Brain microvascular endothelial cell (primary cell): Measurements from ENCODE around the gene SERBP1.

Source experiments
- DNase-seq: peaks from one replicate; pipeline ENCODE4 v3.0.0-alpha.2; 2020
- H3K27ac ChIP-seq: fragments of 250-450 bp; sonication (Bioruptor Pico); 2 replicates; pipeline ENCODE4 v1.5.1; 2020; ENCODE audit warnings: mild to moderate bottlenecking, moderate library complexity
- H3K27me3 ChIP-seq: fragments of 250-450 bp; sonication (Bioruptor Pico); replicated peaks from 2 replicates; pipeline ENCODE4 v1.5.1; 2020; ENCODE audit warnings: mild to moderate bottlenecking
- H3K36me3 ChIP-seq: fragments of 250-450 bp; sonication (Bioruptor Pico); replicated peaks from 2 replicates; pipeline ENCODE4 v1.5.1; 2020; ENCODE audit warnings: mild to moderate bottlenecking
- H3K4me3 ChIP-seq: 2 replicates; pipeline ENCODE4 v1.5.1; 2011; ENCODE audit warnings: low read depth, mild to moderate bottlenecking, control low read depth, low read length, moderate library complexity
- in situ Hi-C: cut with HindIII; loops from 2 replicates; pipeline ENCODE4 v1.10.0; 2017; ENCODE audit warnings: low sequenced_read_pairs, low pct_ligation_motif_present
- TF ChIP-seq, protein P1 (sequence below): IDR thresholded peaks from 2 replicates; pipeline ENCODE4 v1.5.1; 2011; ENCODE audit warnings: low read depth, mild to moderate bottlenecking, moderate library complexity, low read length, control low read depth, inconsistent platforms; ENCODE audit errors: missing control alignments

SERBP1 gene

GRCh38 chr1:67372136-67372535 lies 58.1 kb downstream of the SERBP1 start:
- Histone ChIP-seq H3K36me3 (no peaks in the 10 kb centered on the region), H3K27me3 (no peaks in the 10 kb centered on the region), H3K4me3 (no peak overlapping the region), H3K27ac (no peak overlapping the region)
- TF ChIP-seq, protein P1, sequence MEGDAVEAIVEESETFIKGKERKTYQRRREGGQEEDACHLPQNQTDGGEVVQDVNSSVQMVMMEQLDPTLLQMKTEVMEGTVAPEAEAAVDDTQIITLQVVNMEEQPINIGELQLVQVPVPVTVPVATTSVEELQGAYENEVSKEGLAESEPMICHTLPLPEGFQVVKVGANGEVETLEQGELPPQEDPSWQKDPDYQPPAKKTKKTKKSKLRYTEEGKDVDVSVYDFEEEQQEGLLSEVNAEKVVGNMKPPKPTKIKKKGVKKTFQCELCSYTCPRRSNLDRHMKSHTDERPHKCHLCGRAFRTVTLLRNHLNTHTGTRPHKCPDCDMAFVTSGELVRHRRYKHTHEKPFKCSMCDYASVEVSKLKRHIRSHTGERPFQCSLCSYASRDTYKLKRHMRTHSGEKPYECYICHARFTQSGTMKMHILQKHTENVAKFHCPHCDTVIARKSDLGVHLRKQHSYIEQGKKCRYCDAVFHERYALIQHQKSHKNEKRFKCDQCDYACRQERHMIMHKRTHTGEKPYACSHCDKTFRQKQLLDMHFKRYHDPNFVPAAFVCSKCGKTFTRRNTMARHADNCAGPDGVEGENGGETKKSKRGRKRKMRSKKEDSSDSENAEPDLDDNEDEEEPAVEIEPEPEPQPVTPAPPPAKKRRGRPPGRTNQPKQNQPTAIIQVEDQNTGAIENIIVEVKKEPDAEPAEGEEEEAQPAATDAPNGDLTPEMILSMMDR, result no peak
- in situ Hi-C loops, result no loop called here
- DNase-seq, result no peak

- Histone ChIP-seq H3K36me3 (no peaks in the 10 kb centered on the region), H3K27ac (no peak overlapping the region)
Measured at GRCh38 chr1:67371681-67372080, 58.5 kb downstream of the SERBP1 start.

DNA sequence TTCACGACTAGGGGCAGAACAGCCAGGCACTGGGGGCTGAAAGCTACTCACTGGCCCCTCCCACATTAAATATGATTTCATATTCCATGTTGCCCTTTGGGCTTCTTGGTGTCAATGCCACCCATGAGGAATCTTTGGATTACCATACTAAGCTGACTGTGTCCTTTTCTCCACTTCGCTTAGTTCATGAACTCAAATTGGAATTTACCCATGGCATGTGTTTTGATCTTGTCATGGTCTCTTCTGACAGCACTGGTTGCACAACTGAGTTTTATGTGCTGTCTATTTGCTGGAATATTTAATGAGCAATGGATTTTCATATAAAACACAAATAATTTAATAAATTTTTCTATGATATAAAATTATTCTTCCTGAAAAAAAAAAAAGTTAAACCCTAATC lies 59.2 kb downstream of the SERBP1 start:
- Histone ChIP-seq H3K36me3 (no peaks in the 10 kb centered on the region), H3K4me3 (no peak overlapping the region), H3K27ac (no peak overlapping the region), H3K27me3 (no peaks in the 10 kb centered on the region)
- TF ChIP-seq, protein P1, result no peak
- no peak for DNase-seq
- in situ Hi-C loops, result no loop called here

More at GRCh38 chr1:67371681-67372080, 58.5 kb downstream of the SERBP1 start:
- Histone ChIP-seq H3K4me3 (no peak overlapping the region), H3K27me3 (no peaks in the 10 kb centered on the region)
- in situ Hi-C loops, result no loop called here
- peak; percentile 52 for DNase-seq
- TF ChIP-seq, protein P1, result no peak

GRCh38 chr1:67368046-67368514 lies 62.1 kb downstream of the SERBP1 start:
- Histone ChIP-seq H3K36me3 (no peaks in the 10 kb centered on the region), H3K27ac (no peak overlapping the region), H3K27me3 (no peaks in the 10 kb centered on the region), H3K4me3 (no peak overlapping the region)
- TF ChIP-seq, protein P1, result no peak
- in situ Hi-C loops, result no loop called here
- no peak for DNase-seq

- Histone ChIP-seq H3K27me3 (no peaks in the 10 kb centered on the region), H3K36me3 (no peaks in the 10 kb centered on the region), H3K27ac (no peak overlapping the region), H3K4me3 (no peak overlapping the region)
- peak; percentile 43 for DNase-seq
- in situ Hi-C loops, result no loop called here
- TF ChIP-seq, protein P1, result peak; percentile 18
Measured at GRCh38 chr1:67367370-67368045, 62.7 kb downstream of the SERBP1 start.

DNA sequence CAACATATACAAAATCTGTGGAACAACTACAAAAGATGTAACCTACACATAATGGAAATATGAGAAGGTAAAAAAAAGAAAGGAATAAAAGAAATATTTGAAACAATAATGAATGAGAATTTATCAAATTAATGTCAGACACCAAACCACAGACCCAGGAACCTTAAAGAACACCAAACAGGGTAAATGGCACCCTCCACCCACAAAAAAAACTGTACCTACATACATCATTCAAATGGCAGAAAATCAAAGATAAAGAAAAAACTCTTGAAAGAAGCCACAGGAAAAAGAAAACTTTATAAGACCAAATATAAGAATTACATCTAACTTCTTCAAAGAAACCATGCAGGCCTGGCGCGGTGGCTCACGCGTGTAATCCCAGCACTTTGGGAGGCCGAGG lies 68.6 kb downstream of the SERBP1 start:
- Histone ChIP-seq H3K27me3 (no peaks in the 10 kb centered on the region), H3K36me3 (no peaks in the 10 kb centered on the region), H3K27ac (no peak overlapping the region), H3K4me3 (no peak overlapping the region)
- DNase-seq, result no peak
- TF ChIP-seq, protein P1, result no peak
- in situ Hi-C loops, result no loop called here
